ENCODE data around the gene NADK. TPM values are rescaled to one million over a fixed set of nuclear protein-coding genes. Genes with fewer than 3 reads are reported as not detected.
"Not testable (repeated sequence)": the region's sequence is repeated elsewhere in the genome, so short reads cannot be mapped to it uniquely, and the experiment has no call there.

NADK gene
- total and polyA plus RNA-seq, 2 of the 13 experiments (the other 11 are each of a cell fraction or from before 2014, with no cell fraction given), result 56.6 to 60.1 TPM

DNA sequence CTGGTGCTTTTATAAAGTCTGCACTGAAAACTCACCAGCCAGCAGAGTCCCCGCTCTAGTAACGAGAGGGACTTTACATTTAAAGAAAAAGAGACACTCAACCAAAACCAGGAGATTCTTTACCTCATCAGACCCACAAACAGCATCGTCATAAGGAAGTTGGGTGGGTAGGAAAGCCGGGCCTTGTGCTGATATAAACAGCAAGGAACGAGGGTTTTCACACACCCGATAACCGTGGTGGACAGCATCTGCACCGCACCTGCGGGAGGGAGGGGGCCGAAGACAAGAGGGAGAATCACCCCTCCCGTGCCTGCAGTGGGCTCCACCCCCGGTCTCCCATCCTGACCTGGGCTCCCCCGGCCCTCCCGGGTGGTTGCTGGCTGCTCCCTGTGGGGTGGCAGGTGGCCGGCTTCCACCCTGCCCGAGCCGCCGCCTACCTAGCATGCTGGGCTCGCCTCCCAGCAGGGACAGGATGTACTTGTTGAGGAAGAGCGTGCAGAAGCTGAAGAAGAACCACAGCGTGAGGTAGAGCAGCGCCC, 39.4 kb downstream of the NADK start:
- in situ Hi-C loops (cut with HindIII; ENCODE audit: extremely low pct_ligation_motif_present, low pct_unique_long_range_greater_than_20kb); H3K79me2 ChIP-seq (ENCODE audit: insufficient read depth, low read length); DNase-seq (ENCODE audit: low spot score); H3K9ac ChIP-seq (ENCODE audit: insufficient read depth, low read depth, low read length); H3K27me3 ChIP-seq (ENCODE audit: control insufficient read depth in 1 of 2, insufficient read depth in 2 of 2, low read length in 2 of 2); H2AFZ ChIP-seq (ENCODE audit: low read length); POLR2A ChIA-PET; H3K27ac ChIP-seq (ENCODE audit: extremely low read length, insufficient read depth, low read length); CTCF ChIA-PET (ENCODE audit: low intra/inter-chr PET ratio, low total read pairs); H4K20me1 ChIP-seq (ENCODE audit: insufficient read depth, low read length); BruUV-seq (replicated peaks); H3K36me3 ChIP-seq (replicated peaks in 1 of 2; ENCODE audit: control insufficient read depth in 1 of 2, insufficient read depth in 2 of 2, low read length in 2 of 2); ATAC-seq; H3K4me3 ChIP-seq (replicated peaks in 1 of 3; ENCODE audit: insufficient read depth in 1 of 3, low read depth in 2 of 3, low read length in 3 of 3); intact Hi-C loops (cut with micrococcal nuclease; ENCODE audit: unreplicated experiment); H3K4me1 ChIP-seq (ENCODE audit: insufficient read depth, low read length); FAIRE-seq; H3K9me3 ChIP-seq (ENCODE audit: low read length); H3K4me2 ChIP-seq (ENCODE audit: low read depth, low read length): not testable (repeated sequence)
- WGBS (ENCODE audit: low lambda C conversion rate), result 100% methylated on average over 1 of the region's 22 CpGs

- ATAC-seq; POLR2A ChIA-PET; H4K20me1 ChIP-seq (ENCODE audit: insufficient read depth, low read length); DNase-seq (ENCODE audit: low spot score); H3K79me2 ChIP-seq (ENCODE audit: insufficient read depth, low read length); CTCF ChIA-PET (ENCODE audit: low intra/inter-chr PET ratio, low total read pairs); H3K27me3 ChIP-seq (ENCODE audit: control insufficient read depth in 1 of 2, insufficient read depth in 2 of 2, low read length in 2 of 2); BruUV-seq (replicated peaks); H3K4me1 ChIP-seq (ENCODE audit: insufficient read depth, low read length); H3K36me3 ChIP-seq (replicated peaks in 1 of 2; ENCODE audit: control insufficient read depth in 1 of 2, insufficient read depth in 2 of 2, low read length in 2 of 2); intact Hi-C loops (cut with micrococcal nuclease; ENCODE audit: unreplicated experiment); H3K9me3 ChIP-seq (ENCODE audit: low read length); FAIRE-seq; H3K4me2 ChIP-seq (ENCODE audit: low read depth, low read length); H3K9ac ChIP-seq (ENCODE audit: insufficient read depth, low read depth, low read length); H3K27ac ChIP-seq (ENCODE audit: extremely low read length, insufficient read depth, low read length); H3K4me3 ChIP-seq (replicated peaks in 1 of 3; ENCODE audit: insufficient read depth in 1 of 3, low read depth in 2 of 3, low read length in 3 of 3); in situ Hi-C loops (cut with HindIII; ENCODE audit: extremely low pct_ligation_motif_present, low pct_unique_long_range_greater_than_20kb); H2AFZ ChIP-seq (ENCODE audit: low read length): not testable (repeated sequence)
- WGBS (ENCODE audit: low lambda C conversion rate), result 98% methylated on average over 10 of the region's 44 CpGs
These were observed 40.3 kb downstream of the NADK start for GRCh38 chr1:1737675-1738590.

Data from HepG2 (cell line).